Measurements from ENCODE around the gene SMCP.

SMCP gene

GRCh38 chr1:152899883-152900282 lies 21.8 kb downstream of the SMCP start:
- Histone ChIP-seq H4K20me1 (ENCODE audit: insufficient read depth, low read length, poor library complexity, severe bottlenecking) (no peaks in the 10 kb centered on the region), H3K79me2 (ENCODE audit: insufficient read depth, low read length) (no peaks in the 10 kb centered on the region), H3K9me2 (replicated peaks; ENCODE audit: low read depth, low read length) (no peaks in the 10 kb centered on the region), H3K9me3 (ENCODE audit: insufficient read depth, low read depth, low read length) (no peaks in the 10 kb centered on the region), H3F3A (ENCODE audit: low read depth) (no peaks in the 10 kb centered on the region), H3K4me3 (ENCODE audit: low read length, poor library complexity, severe bottlenecking) (no peak overlapping the region), H3K27me3 (ENCODE audit: insufficient read depth, low read length, poor library complexity, severe bottlenecking) (no peaks in the 10 kb centered on the region), H3K4me1 (ENCODE audit: insufficient read depth, low read length, poor library complexity, severe bottlenecking) (no peaks in the 10 kb centered on the region), H2AFZ (ENCODE audit: low read length) (no peak overlapping the region), H3K4me2 (ENCODE audit: low read depth, low read length, poor library complexity, severe bottlenecking) (no peak overlapping the region), H3K9ac (ENCODE audit: low read depth, low read length, poor library complexity, severe bottlenecking) (no peak overlapping the region), H3K36me3 (ENCODE audit: insufficient read depth, low read length) (no peaks in the 10 kb centered on the region)
- TF ChIP-seq, protein P1, sequence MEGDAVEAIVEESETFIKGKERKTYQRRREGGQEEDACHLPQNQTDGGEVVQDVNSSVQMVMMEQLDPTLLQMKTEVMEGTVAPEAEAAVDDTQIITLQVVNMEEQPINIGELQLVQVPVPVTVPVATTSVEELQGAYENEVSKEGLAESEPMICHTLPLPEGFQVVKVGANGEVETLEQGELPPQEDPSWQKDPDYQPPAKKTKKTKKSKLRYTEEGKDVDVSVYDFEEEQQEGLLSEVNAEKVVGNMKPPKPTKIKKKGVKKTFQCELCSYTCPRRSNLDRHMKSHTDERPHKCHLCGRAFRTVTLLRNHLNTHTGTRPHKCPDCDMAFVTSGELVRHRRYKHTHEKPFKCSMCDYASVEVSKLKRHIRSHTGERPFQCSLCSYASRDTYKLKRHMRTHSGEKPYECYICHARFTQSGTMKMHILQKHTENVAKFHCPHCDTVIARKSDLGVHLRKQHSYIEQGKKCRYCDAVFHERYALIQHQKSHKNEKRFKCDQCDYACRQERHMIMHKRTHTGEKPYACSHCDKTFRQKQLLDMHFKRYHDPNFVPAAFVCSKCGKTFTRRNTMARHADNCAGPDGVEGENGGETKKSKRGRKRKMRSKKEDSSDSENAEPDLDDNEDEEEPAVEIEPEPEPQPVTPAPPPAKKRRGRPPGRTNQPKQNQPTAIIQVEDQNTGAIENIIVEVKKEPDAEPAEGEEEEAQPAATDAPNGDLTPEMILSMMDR (conservative IDR thresholded peaks at IDR 0.05; ENCODE audit: low read length) = no peak
- TF ChIP-seq EZH2phosphoT487 (IDR thresholded peaks at IDR 0.05; ENCODE audit: borderline replicate concordance) = no peak

- TF ChIP-seq, protein P1 (conservative IDR thresholded peaks at IDR 0.05; ENCODE audit: low read length) = no peak
- no peak for TF ChIP-seq EZH2phosphoT487 (IDR thresholded peaks at IDR 0.05; ENCODE audit: borderline replicate concordance)
- H4K20me1 ChIP-seq (ENCODE audit: insufficient read depth, low read length, poor library complexity, severe bottlenecking) = no peaks in the 10 kb centered on the region
- no peaks in the 10 kb centered on the region for H3K79me2 ChIP-seq (ENCODE audit: insufficient read depth, low read length)
- H3K9ac ChIP-seq (ENCODE audit: low read depth, low read length, poor library complexity, severe bottlenecking) = no peak overlapping the region
- H3K9me3 ChIP-seq (ENCODE audit: insufficient read depth, low read depth, low read length) = no peaks in the 10 kb centered on the region
- H2AFZ ChIP-seq (ENCODE audit: low read length) = no peak overlapping the region
- no peaks in the 10 kb centered on the region for H3F3A ChIP-seq (ENCODE audit: low read depth)
- no peak overlapping the region for H3K4me3 ChIP-seq (ENCODE audit: low read length, poor library complexity, severe bottlenecking)
- no peaks in the 10 kb centered on the region for H3K9me2 ChIP-seq (replicated peaks; ENCODE audit: low read depth, low read length)
- H3K4me2 ChIP-seq (ENCODE audit: low read depth, low read length, poor library complexity, severe bottlenecking) = no peak overlapping the region
- H3K4me1 ChIP-seq (ENCODE audit: insufficient read depth, low read length, poor library complexity, severe bottlenecking) = no peaks in the 10 kb centered on the region
- H3K36me3 ChIP-seq (ENCODE audit: insufficient read depth, low read length) = no peaks in the 10 kb centered on the region
- H3K27me3 ChIP-seq (ENCODE audit: insufficient read depth, low read length, poor library complexity, severe bottlenecking) = no peaks in the 10 kb centered on the region
These were observed 23.5 kb downstream of the SMCP start for GRCh38 chr1:152901631-152902030.

GRCh38 chr1:152902636-152903035 lies 24.5 kb downstream of the SMCP start:
- Histone ChIP-seq H3K4me2 (ENCODE audit: low read depth, low read length, poor library complexity, severe bottlenecking) (no peak overlapping the region), H2AFZ (ENCODE audit: low read length) (no peak overlapping the region), H3K9ac (ENCODE audit: low read depth, low read length, poor library complexity, severe bottlenecking) (no peak overlapping the region), H3F3A (ENCODE audit: low read depth) (no peaks in the 10 kb centered on the region), H4K20me1 (ENCODE audit: insufficient read depth, low read length, poor library complexity, severe bottlenecking) (no peaks in the 10 kb centered on the region), H3K27me3 (ENCODE audit: insufficient read depth, low read length, poor library complexity, severe bottlenecking) (no peaks in the 10 kb centered on the region), H3K36me3 (ENCODE audit: insufficient read depth, low read length) (no peaks in the 10 kb centered on the region), H3K4me1 (ENCODE audit: insufficient read depth, low read length, poor library complexity, severe bottlenecking) (no peaks in the 10 kb centered on the region), H3K9me3 (ENCODE audit: insufficient read depth, low read depth, low read length) (no peaks in the 10 kb centered on the region), H3K9me2 (replicated peaks; ENCODE audit: low read depth, low read length) (no peaks in the 10 kb centered on the region), H3K79me2 (ENCODE audit: insufficient read depth, low read length) (no peaks in the 10 kb centered on the region), H3K4me3 (ENCODE audit: low read length, poor library complexity, severe bottlenecking) (no peak overlapping the region)
- TF ChIP-seq, protein P1 (conservative IDR thresholded peaks at IDR 0.05; ENCODE audit: low read length) = no peak
- no peak for TF ChIP-seq EZH2phosphoT487 (IDR thresholded peaks at IDR 0.05; ENCODE audit: borderline replicate concordance)
